AG04449 (cell line): Measurements from ENCODE around the gene FANCL.
"Not testable (repeated sequence)": the region's sequence is repeated elsewhere in the genome, so short reads cannot be mapped to it uniquely, and the experiment has no call there.

Experiments
- CTCF ChIA-PET: fragments of 350-600 bp; formaldehyde crosslinking; extraction: SDS; loops from one replicate; lab custom pipeline; 2021; ENCODE audit warnings: antibody characterized with exemption; lab: Yijun Ruan, JAX
- POLR2A ChIA-PET: fragments of 400-600, 350-600 bp; formaldehyde crosslinking; extraction: SDS; loops from one replicate; lab custom pipeline; 2020; ENCODE audit warnings: antibody characterized with exemption, inconsistent platforms; lab: Yijun Ruan, JAX
- DNase-seq: peaks from one replicate; pipeline ENCODE4 v3.0.0-alpha.2; 2010; ENCODE audit warnings: low read depth, low spot score
- H3K4me3 ChIP-seq: 2 replicates; pipeline ENCODE4 v1.5.1; 2011; ENCODE audit warnings: low read depth, mild to moderate bottlenecking, control low read depth, low read length
- CTCF ChIP-seq: IDR thresholded peaks from one replicate; pipeline ENCODE4 v1.5.1; 2011; ENCODE audit warnings: mild to moderate bottlenecking, moderate library complexity, low read length, control low read depth, inconsistent platforms; ENCODE audit not compliant: insufficient read depth; ENCODE audit errors: missing control alignments

Gene FANCL

GRCh38 chr2:58168130-58168529 is 73.0 kb downstream of the FANCL start:
- DNase-seq, POLR2A ChIA-PET, H3K4me3 ChIP-seq: not testable (repeated sequence)
- CTCF ChIA-PET, result interaction anchor here (1.0 to 1.1 kb wide), 2 partner anchors 11 to 14 kb away, joined by 3 read pairs; no protein-coding TSS in a partner anchor

- no peak for DNase-seq
- ChIA-PET CTCF (no interaction called here), POLR2A (no interaction called here)
- TF ChIP-seq CTCF, result no peak
- H3K4me3 ChIP-seq, result no peak overlapping the region
Measured at GRCh38 chr2:58163913-58164312, 77.2 kb downstream of the FANCL start.

- no peak for DNase-seq
- no peak overlapping the region for H3K4me3 ChIP-seq
- TF ChIP-seq CTCF, result no peak
- CTCF ChIA-PET, result no interaction called here
- POLR2A ChIA-PET, result no interaction called here
Measured at GRCh38 chr2:58158481-58158880, 82.6 kb downstream of the FANCL start.

GRCh38 chr2:58157754-58158153 is 83.4 kb downstream of the FANCL start:
- no peak overlapping the region for H3K4me3 ChIP-seq
- no peak for TF ChIP-seq CTCF
- ChIA-PET POLR2A (no interaction called here), CTCF (interaction anchor here (1.4 kb wide), 1 partner anchor 10 kb away, joined by 3 read pairs; no protein-coding TSS in a partner anchor)
- DNase-seq, result no peak

- CTCF ChIA-PET, result interaction anchor here (1.4 kb wide), 1 partner anchor 11 kb away, joined by 3 read pairs; no protein-coding TSS in a partner anchor
- H3K4me3 ChIP-seq, result no peak overlapping the region
- POLR2A ChIA-PET, result no interaction called here
- TF ChIP-seq CTCF, result no peak
- peak; percentile 44 for DNase-seq
Measured at GRCh38 chr2:58156780-58157179, 84.3 kb downstream of the FANCL start.

- ChIA-PET POLR2A (no interaction called here), CTCF (interaction anchor here (0.8 kb wide), 2 partner anchors 16 to 48 kb away, joined by 3 read pairs; no protein-coding TSS in a partner anchor)
- H3K4me3 ChIP-seq, result no peak overlapping the region
- TF ChIP-seq CTCF, result no peak
- DNase-seq, result no peak
Measured at GRCh38 chr2:58155160-58155778, 85.9 kb downstream of the FANCL start.

GRCh38 chr2:58146707-58147106 is 94.4 kb downstream of the FANCL start:
- CTCF ChIA-PET, result no interaction called here

GRCh38 chr2:58145769-58146168 is 95.4 kb downstream of the FANCL start:
- DNase-seq, H3K4me3 ChIP-seq, POLR2A ChIA-PET: not testable (repeated sequence)
- CTCF ChIA-PET, result interaction anchor here (1.6 kb wide), 1 partner anchor 14 kb away, joined by 5 read pairs; no protein-coding TSS in a partner anchor

More at GRCh38 chr2:58146707-58147106, 94.4 kb downstream of the FANCL start:
- no peak for TF ChIP-seq CTCF
- POLR2A ChIA-PET, result no interaction called here
- no peak for DNase-seq
- H3K4me3 ChIP-seq, result no peak overlapping the region
